Kidney (tissue), 14 donors: Measurements from ENCODE around the gene PYCR2. TPM values are rescaled to one million over a fixed set of nuclear protein-coding genes. Genes with fewer than 3 reads are reported as not detected.
A peak's percentile ranks its signal among the peaks of the same experiment; 100 is the strongest.
"Not testable (repeated sequence)": the region's sequence is repeated elsewhere in the genome, so short reads cannot be mapped to it uniquely, and the experiment has no call there.

Experiments
- DNase-seq, 5 donors: peaks; one replicate each; pipeline ENCODE4 v3.0.0-alpha.2; 2013 to 2020
- FAIRE-seq: peaks from 2 replicates; lab custom pipeline; 2012; peaks lifted over from hg19 to GRCh38; lab: Jason Lieb, UNC
- H3K27ac ChIP-seq, 2 donors: one replicate each; pipeline ENCODE4 v1.7.0; 2013; ENCODE audit warnings: low read depth in 2 of 2, low read length in 2 of 2, inconsistent platforms in 1 of 2
- H3K27me3 ChIP-seq: one replicate; pipeline ENCODE4 v1.7.1; 2013; ENCODE audit warnings: low read length, inconsistent platforms; ENCODE audit not compliant: control insufficient read depth, insufficient read depth
- H3K36me3 ChIP-seq, 3 donors: one replicate each; pipeline versions ENCODE4 v1.7.0 to v1.7.1; 2013; ENCODE audit warnings: low read length in 3 of 3, control low read depth in 1 of 3, inconsistent platforms in 1 of 3; ENCODE audit not compliant: insufficient read depth in 3 of 3, control insufficient read depth in 2 of 3
- H3K4me1 ChIP-seq, 3 donors: one replicate each; pipeline versions ENCODE4 v1.7.0 to v1.7.1; 2013; ENCODE audit warnings: low read length in 3 of 3, inconsistent platforms in 1 of 3, low read depth in 1 of 3; ENCODE audit not compliant: control insufficient read depth in 2 of 3, insufficient read depth in 2 of 3
- H3K4me3 ChIP-seq, 3 donors: one replicate each; pipeline versions ENCODE4 v1.7.0 to v1.8.1; 2013; ENCODE audit warnings: low read length in 3 of 3, control low read depth in 1 of 3, inconsistent platforms in 1 of 3
- H3K9ac ChIP-seq, 3 donors: one replicate each; pipeline versions ENCODE4 v1.7.0 to v1.7.1; 2013; ENCODE audit warnings: low read length in 3 of 3, control low read depth in 1 of 3, inconsistent platforms in 1 of 3
- H3K9me3 ChIP-seq, 3 donors: one replicate each; pipeline versions ENCODE4 v1.7.0 to v1.7.1; 2013; ENCODE audit warnings: low read length in 3 of 3, control low read depth in 1 of 3, inconsistent platforms in 1 of 3; ENCODE audit not compliant: control insufficient read depth in 2 of 3, insufficient read depth in 1 of 3
- intact Hi-C: fragments of 100-400 bp; cut with DNase I; formaldehyde crosslinking; loops from one replicate; pipeline ENCODE4 v1.11.1; 2022
- polyA plus RNA-seq: library from polyadenylated mRNA; stranded (reverse); fragments of 350-450 nt; fragmentation: Illumina TruSeq; extraction: RNeasy Lipid Tissue Mini Kit (QIAGEN cat#74804); gene quantifications from one replicate; pipeline ENCODE4 v1.2.3, GENCODE V29; 2014; ENCODE audit warnings: low read depth, low replicate concordance; ENCODE audit not compliant: insufficient read depth
- total RNA-seq: library from RNA; stranded (reverse); fragmentation: NEBNext Ultra II Directional; extraction: Animal tissue kit (Norgen Biotek cat#: 25700); gene quantifications from one replicate; pipeline ENCODE4 v1.2.1, GENCODE V29; 2021
- TF ChIP-seq, protein P1 (sequence below): IDR thresholded peaks from 3 replicates; pipeline ENCODE4 v1.5.1; 2012; ENCODE audit warnings: mild to moderate bottlenecking, moderate library complexity, borderline replicate concordance; ENCODE audit not compliant: insufficient read depth; ENCODE audit errors: extremely low read depth
- donor health status: control.
- donor health status: control.
- donor health status: control.
- donor health status: control.
- donor health status: control.
- donor health status: DM: yes; HTN: yes; CAD: no.
- donor health status: Normal renal cell carcinoma (clear cell type).

Gene PYCR2
- total and polyA plus RNA-seq, 2 donors from 2014 or later: 72.4 to 79.3 TPM

DNA sequence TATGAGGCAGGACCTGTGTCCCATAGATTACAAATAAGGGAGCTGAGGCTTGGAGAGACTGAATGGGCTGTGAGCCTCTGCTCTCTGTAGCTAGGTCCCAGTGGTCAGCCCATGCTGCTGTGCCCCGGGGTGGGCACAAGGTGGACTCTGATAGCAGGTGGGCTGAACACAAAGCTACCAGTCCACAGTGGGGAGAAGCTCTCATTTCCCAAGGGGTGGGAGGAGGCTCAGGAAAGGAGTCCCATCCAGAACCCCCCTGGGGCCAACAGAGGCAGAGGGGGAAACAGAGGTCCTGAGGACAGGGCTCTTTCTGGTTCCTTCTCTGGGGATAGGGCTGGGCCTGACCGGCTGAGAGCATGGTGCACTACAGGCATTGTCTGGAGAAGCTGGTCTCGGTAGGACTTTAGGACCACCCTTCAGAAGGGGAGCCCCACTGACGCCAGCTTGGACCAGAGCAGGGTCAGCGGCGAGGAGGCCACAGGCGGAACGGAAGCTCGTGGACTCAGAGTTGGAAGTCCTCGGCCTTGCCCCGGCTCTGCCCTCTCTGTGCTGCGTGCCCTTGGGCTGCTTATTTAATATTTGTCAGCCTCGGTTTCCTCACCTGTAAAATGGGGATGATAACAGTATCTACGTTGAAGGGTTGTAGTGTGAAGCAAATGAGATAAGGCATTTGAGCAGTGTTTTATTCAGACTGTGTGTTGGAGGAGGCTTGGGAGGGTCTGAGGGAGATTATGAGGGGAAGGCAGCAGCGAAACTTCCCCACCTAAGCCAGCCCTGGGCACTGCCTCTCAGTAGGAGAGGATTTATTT, 48.5 kb upstream of the PYCR2 start:
- TF ChIP-seq, protein P1, sequence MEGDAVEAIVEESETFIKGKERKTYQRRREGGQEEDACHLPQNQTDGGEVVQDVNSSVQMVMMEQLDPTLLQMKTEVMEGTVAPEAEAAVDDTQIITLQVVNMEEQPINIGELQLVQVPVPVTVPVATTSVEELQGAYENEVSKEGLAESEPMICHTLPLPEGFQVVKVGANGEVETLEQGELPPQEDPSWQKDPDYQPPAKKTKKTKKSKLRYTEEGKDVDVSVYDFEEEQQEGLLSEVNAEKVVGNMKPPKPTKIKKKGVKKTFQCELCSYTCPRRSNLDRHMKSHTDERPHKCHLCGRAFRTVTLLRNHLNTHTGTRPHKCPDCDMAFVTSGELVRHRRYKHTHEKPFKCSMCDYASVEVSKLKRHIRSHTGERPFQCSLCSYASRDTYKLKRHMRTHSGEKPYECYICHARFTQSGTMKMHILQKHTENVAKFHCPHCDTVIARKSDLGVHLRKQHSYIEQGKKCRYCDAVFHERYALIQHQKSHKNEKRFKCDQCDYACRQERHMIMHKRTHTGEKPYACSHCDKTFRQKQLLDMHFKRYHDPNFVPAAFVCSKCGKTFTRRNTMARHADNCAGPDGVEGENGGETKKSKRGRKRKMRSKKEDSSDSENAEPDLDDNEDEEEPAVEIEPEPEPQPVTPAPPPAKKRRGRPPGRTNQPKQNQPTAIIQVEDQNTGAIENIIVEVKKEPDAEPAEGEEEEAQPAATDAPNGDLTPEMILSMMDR: no peak
- intact Hi-C loops: loop anchor here (10.0 kb wide), 1 partner anchor 498 kb away; no protein-coding TSS in a partner anchor
- Histone ChIP-seq H3K27me3 (no peaks in the 10 kb centered on the region), H3K9me3 (no peaks in the 10 kb centered on the region), H3K36me3 (no peaks in the 10 kb centered on the region), H3K9ac (no peak overlapping the region), H3K27ac (no peak overlapping the region), H3K4me3 (no peak overlapping the region), H3K4me1 (peaks cover 0 to 2% (median 0%) of the 10 kb centered on the region in 3 donors)
- FAIRE-seq (no peak), DNase-seq (peak in 1 of 5 donors; percentile 7)

DNA sequence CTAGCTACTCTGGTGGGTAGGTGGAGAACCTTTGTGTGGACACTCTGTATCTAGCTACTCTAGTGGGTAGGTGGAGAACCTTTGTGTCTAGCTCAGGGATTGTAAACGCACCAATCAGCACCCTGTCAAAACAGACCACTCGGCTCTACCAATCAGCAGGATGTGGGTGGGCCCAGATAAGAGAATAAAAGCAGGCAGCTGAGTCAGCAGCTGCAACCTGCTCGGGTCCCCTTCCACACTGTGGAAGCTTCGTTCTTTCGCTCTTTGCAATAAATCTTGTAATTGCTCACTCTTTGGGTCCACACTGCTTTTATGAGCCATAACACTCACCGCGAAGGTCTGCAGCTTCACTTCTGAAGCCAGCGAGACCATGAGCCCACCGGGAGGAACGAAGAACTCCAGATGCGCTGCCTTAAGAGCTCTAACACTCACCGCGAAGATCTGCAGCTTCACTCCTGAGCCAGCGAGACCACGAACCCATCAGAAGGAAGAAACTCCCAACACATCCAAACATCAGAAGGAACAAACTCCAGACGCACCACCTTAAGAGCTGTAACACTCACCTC, 46.6 kb upstream of the PYCR2 start:
- not testable (repeated sequence) for H3K9ac ChIP-seq, H3K4me1 ChIP-seq, FAIRE-seq, DNase-seq, H3K36me3 ChIP-seq, H3K4me3 ChIP-seq, H3K9me3 ChIP-seq, H3K27ac ChIP-seq, H3K27me3 ChIP-seq
- intact Hi-C loops: loop anchor here (10.0 kb wide), 1 partner anchor 496 kb away; no protein-coding TSS in a partner anchor

DNA sequence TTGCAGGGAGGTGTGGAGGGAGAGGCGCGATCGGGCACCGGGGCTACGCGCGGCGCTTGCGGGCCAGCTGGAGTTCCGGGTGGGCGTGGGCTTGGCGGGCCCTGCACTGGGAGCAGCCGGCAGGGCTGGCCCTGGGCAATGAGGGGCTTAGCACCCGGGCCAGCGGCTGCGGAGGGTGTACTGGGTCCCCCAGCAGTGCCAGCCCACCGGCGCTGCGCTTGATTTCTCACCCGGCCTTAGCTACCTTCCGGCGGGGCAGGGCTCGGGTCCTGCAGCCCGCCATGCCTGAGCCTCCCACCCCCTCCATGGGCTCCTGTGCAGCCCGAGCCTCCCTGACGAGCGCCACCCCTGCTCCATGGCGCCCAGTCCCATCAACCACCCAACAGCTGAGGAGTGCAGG, 45.7 kb upstream of the PYCR2 start:
- H3K4me1 ChIP-seq, DNase-seq, H3K4me3 ChIP-seq, H3K27me3 ChIP-seq, H3K9ac ChIP-seq, H3K36me3 ChIP-seq, FAIRE-seq, H3K9me3 ChIP-seq, H3K27ac ChIP-seq: not testable (repeated sequence)
- intact Hi-C loops: loop anchor here (10.0 kb wide), 1 partner anchor 495 kb away; no protein-coding TSS in a partner anchor

DNA sequence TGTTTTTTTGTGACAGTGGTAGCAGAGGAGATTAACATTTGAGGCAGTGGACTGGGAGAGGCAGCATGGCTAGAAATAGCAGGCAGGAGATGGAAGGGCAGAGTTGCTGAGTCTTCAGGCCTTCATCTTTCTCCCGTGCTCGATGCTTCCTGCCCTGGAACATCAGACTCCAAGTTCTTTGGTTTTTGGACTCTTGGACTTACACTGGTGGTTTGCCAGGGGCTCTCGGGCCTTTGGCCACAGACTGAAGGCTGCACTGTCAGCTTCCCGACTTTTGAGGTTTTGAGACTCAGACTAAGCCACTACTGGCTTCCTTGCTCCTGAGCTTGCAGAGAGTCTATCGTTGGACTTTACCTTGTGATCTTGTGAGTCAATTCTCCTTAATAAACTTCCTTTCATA, 41.2 kb upstream of the PYCR2 start:
- no peaks in the 10 kb centered on the region for H3K36me3 ChIP-seq
- no peak overlapping the region for H3K4me3 ChIP-seq
- intact Hi-C loops: no loop called here
- H3K27me3 ChIP-seq: no peaks in the 10 kb centered on the region
- no peak for DNase-seq
- H3K9ac ChIP-seq: no peak overlapping the region
- TF ChIP-seq, protein P1: no peak
- H3K27ac ChIP-seq: no peak overlapping the region
- H3K9me3 ChIP-seq: no peaks in the 10 kb centered on the region
- FAIRE-seq: no peak
- H3K4me1 ChIP-seq: no peaks in the 10 kb centered on the region
